ENCODE results near the gene WDR31.

GRCh38 chr9:113269871-113270270, 70.2 kb downstream of the WDR31 start:
- TF ChIP-seq EZH2 (IDR thresholded peaks at IDR 0.05; ENCODE audit: insufficient read depth, poor library complexity, severe bottlenecking), result no peak
- TF ChIP-seq EZH2phosphoT487 (IDR thresholded peaks at IDR 0.05; ENCODE audit: insufficient read depth, low read depth), result no peak
